Left kidney (tissue), 2 donors: Measurements from ENCODE around the gene THADA. TPM values are rescaled to one million over a fixed set of nuclear protein-coding genes. Genes with fewer than 3 reads are reported as not detected.

ENCODE experiments used
- DNase-seq: peaks from one replicate; pipeline ENCODE4 v3.0.0-alpha.2; 2013
- polyA plus RNA-seq: library from polyadenylated mRNA; unstranded; fragments of 120-200 nt; gene quantifications from one replicate; pipeline ENCODE4 v1.2.1, GENCODE V29; 2013; ENCODE audit not compliant: insufficient read length

The THADA gene
- polyA plus RNA-seq, 1 donor: 41.7 TPM

GRCh38 chr2:43328133-43328532 is 267.7 kb downstream of the THADA start:
- no peak for DNase-seq

- DNase-seq: no peak
Observed at GRCh38 chr2:43327119-43327518, 268.7 kb downstream of the THADA start.

GRCh38 chr2:43326101-43326825 is 269.6 kb downstream of the THADA start:
- DNase-seq: no peak

GRCh38 chr2:43325107-43325811 is 270.6 kb downstream of the THADA start:
- DNase-seq: no peak

- peak; percentile 51 for DNase-seq
Observed at GRCh38 chr2:43324259-43325106, 271.4 kb downstream of the THADA start.

GRCh38 chr2:43323857-43324256 is 272.0 kb downstream of the THADA start:
- no peak for DNase-seq

GRCh38 chr2:43321446-43321845 is 274.4 kb downstream of the THADA start:
- no peak for DNase-seq

GRCh38 chr2:43319541-43319940 is 276.3 kb downstream of the THADA start:
- DNase-seq: no peak

- DNase-seq: no peak
Observed at GRCh38 chr2:43318791-43319190, 277.0 kb downstream of the THADA start.

GRCh38 chr2:43317680-43318079 is 278.2 kb downstream of the THADA start:
- DNase-seq: no peak

- DNase-seq: no peak
Observed at GRCh38 chr2:43317194-43317593, 278.6 kb downstream of the THADA start.

- DNase-seq: no peak
Observed at GRCh38 chr2:43315482-43315881, 280.4 kb downstream of the THADA start.

GRCh38 chr2:43314299-43314927 is 281.4 kb downstream of the THADA start:
- DNase-seq: no peak

GRCh38 chr2:43313642-43314017 is 282.2 kb downstream of the THADA start:
- no peak for DNase-seq

- DNase-seq: no peak
Observed at GRCh38 chr2:43312755-43313641, 282.8 kb downstream of the THADA start.

GRCh38 chr2:43311276-43311675 is 284.6 kb downstream of the THADA start:
- DNase-seq: no peak

GRCh38 chr2:43309935-43310334 is 285.9 kb downstream of the THADA start:
- DNase-seq: no peak

GRCh38 chr2:43307973-43308372 is 287.9 kb downstream of the THADA start:
- no peak for DNase-seq

GRCh38 chr2:43307046-43307445 is 288.8 kb downstream of the THADA start:
- DNase-seq: no peak

GRCh38 chr2:43306197-43306596 is 289.6 kb downstream of the THADA start:
- DNase-seq: no peak

GRCh38 chr2:43305517-43305916 is 290.3 kb downstream of the THADA start:
- no peak for DNase-seq
